Measurements from ENCODE around the gene TMEM208. TPM values are rescaled to one million over a fixed set of nuclear protein-coding genes. Genes with fewer than 3 reads are reported as not detected.

TMEM208 gene
- total and polyA plus RNA-seq, 2 of the 8 experiments (the other 6 are each of a cell fraction or from before 2014, with no cell fraction given) = 37.7 to 100.0 TPM

DNA sequence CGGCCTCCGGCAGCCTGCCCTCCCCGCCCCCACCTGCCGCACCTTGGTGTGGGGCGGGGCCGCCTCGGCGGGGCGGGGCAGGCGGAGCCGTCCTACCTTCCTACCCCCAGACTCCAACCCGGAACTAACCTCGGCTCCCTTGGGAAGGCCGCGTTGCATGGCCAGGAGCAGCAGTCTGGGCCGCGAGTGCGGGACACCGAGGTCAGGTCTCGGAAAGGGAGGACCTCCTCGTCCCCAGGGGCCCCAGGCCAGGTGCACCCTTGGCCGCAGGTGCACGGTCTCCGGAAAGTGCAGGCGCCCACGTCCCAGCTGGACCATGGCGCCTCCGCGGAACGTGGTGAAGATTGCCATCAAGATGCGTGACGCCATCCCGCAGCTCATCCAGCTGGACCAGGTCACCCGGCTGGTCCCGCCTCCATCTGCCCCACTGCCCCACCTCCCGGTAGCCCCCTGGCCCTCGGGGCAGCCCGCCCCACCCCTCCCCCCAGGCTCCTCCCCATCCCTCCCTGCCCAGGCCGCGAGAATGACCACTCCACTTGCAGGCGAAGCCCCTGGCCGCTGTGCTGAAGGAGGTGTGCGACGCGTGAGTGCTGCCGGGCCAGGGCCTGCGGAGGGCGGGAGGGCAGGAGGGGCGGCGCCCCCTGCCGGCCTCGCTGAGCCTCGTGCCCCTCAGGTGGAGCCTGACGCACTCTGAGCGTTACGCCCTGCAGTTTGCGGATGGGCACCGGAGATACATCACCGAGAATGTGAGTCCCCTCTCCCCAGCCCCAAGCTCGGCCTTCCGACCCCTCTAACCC lies 27.7 kb upstream of the TMEM208 start, which contains the start of gene ELMO3 (continued):
- peak; percentile 51; the same call in 1 of the 2 replicates for TF ChIP-seq POLR2AphosphoS5 (IDR thresholded peaks at IDR 0.05; ENCODE audit: low read depth, low read length)
- TF ChIP-seq SRF (IDR thresholded peaks at IDR 0.05; ENCODE audit: low read depth, low read length) = no peak
- peak; percentile 36 for TF ChIP-seq NANOG (IDR thresholded peaks at IDR 0.05; ENCODE audit: insufficient read depth, low read depth, low read length, poor library complexity, severe bottlenecking)
- no peak for TF ChIP-seq HDAC2 (IDR thresholded peaks at IDR 0.05; ENCODE audit: borderline replicate concordance in 1 of 2, low read depth in 2 of 2, low read length in 2 of 2)
- TF ChIP-seq, protein P1, sequence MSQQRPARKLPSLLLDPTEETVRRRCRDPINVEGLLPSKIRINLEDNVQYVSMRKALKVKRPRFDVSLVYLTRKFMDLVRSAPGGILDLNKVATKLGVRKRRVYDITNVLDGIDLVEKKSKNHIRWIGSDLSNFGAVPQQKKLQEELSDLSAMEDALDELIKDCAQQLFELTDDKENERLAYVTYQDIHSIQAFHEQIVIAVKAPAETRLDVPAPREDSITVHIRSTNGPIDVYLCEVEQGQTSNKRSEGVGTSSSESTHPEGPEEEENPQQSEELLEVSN (IDR thresholded peaks at IDR 0.05) = peak; percentile 89
- TF ChIP-seq, protein P2, sequence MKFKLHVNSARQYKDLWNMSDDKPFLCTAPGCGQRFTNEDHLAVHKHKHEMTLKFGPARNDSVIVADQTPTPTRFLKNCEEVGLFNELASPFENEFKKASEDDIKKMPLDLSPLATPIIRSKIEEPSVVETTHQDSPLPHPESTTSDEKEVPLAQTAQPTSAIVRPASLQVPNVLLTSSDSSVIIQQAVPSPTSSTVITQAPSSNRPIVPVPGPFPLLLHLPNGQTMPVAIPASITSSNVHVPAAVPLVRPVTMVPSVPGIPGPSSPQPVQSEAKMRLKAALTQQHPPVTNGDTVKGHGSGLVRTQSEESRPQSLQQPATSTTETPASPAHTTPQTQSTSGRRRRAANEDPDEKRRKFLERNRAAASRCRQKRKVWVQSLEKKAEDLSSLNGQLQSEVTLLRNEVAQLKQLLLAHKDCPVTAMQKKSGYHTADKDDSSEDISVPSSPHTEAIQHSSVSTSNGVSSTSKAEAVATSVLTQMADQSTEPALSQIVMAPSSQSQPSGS (IDR thresholded peaks at IDR 0.05; ENCODE audit: low read length) = no peak
